H9 (cell line): ENCODE measurements around the gene DGLUCY. TPM values are rescaled to one million over a fixed set of nuclear protein-coding genes. Genes with fewer than 3 reads are reported as not detected.

ENCODE experiments used
- DNase-seq: peaks from one replicate; pipeline ENCODE4 v3.0.0-alpha.2; 2017
- H2AFZ ChIP-seq: one replicate; pipeline ENCODE4 v1.6.1; 2013; ENCODE audit warnings: mild to moderate bottlenecking, low read length, control low read depth, moderate library complexity
- H2AK5ac ChIP-seq: 2 replicates; pipeline ENCODE4 v1.6.1; 2013; ENCODE audit warnings: low read length, control low read depth, mixed read lengths; ENCODE audit not compliant: insufficient read length
- H2BK120ac ChIP-seq: one replicate; pipeline ENCODE4 v1.6.1; 2013; ENCODE audit warnings: low read depth, mild to moderate bottlenecking, low read length, control low read depth, inconsistent platforms; ENCODE audit not compliant: poor library complexity, severe bottlenecking
- H2BK12ac ChIP-seq: 2 replicates; pipeline ENCODE4 v1.6.1; 2013; ENCODE audit warnings: low read length, control low read depth, mixed read lengths, low read depth; ENCODE audit not compliant: insufficient read length
- H2BK15ac ChIP-seq: 2 replicates; pipeline ENCODE4 v1.6.1; 2013; ENCODE audit warnings: low read depth, low read length, control low read depth
- H2BK20ac ChIP-seq: one replicate; pipeline ENCODE4 v1.6.1; 2013; ENCODE audit warnings: low read depth, mild to moderate bottlenecking, low read length, control low read depth, inconsistent platforms; ENCODE audit not compliant: poor library complexity, severe bottlenecking
- H2BK5ac ChIP-seq: 2 replicates; pipeline ENCODE4 v1.6.1; 2013; ENCODE audit warnings: low read length, control low read depth, mixed read lengths; ENCODE audit not compliant: insufficient read length
- H3K14ac ChIP-seq: 2 replicates; pipeline ENCODE4 v1.6.1; 2013; ENCODE audit warnings: low read length, control low read depth; ENCODE audit not compliant: insufficient read depth
- H3K18ac ChIP-seq: 2 replicates; pipeline ENCODE4 v1.6.1; 2013; ENCODE audit warnings: low read depth, mild to moderate bottlenecking, mixed read lengths, low read length, control low read depth; ENCODE audit not compliant: insufficient read length
- H3K23ac ChIP-seq: 2 replicates; pipeline ENCODE4 v1.6.1; 2013; ENCODE audit warnings: low read length, control low read depth, mixed read lengths, low read depth; ENCODE audit not compliant: insufficient read length
- H3K23me2 ChIP-seq: 2 replicates; pipeline ENCODE4 v1.6.1; 2013; ENCODE audit warnings: low read depth, mild to moderate bottlenecking, mixed read lengths, low read length, control low read depth; ENCODE audit not compliant: insufficient read length, poor library complexity, severe bottlenecking
- H3K27ac ChIP-seq: 2 replicates; pipeline ENCODE4 v1.5.1; 2013; ENCODE audit warnings: low read length, control low read depth, mixed read lengths, low read depth; ENCODE audit not compliant: insufficient read length
- H3K27me3 ChIP-seq: 2 replicates; pipeline ENCODE4 v1.6.1; 2013; ENCODE audit warnings: low read length, control low read depth, inconsistent platforms; ENCODE audit not compliant: insufficient read depth
- H3K4ac ChIP-seq: 2 replicates; pipeline ENCODE4 v1.6.1; 2013; ENCODE audit warnings: low read depth, mild to moderate bottlenecking, control low read depth, inconsistent platforms, low read length, moderate library complexity
- H3K4me1 ChIP-seq: 2 replicates; pipeline ENCODE4 v1.6.1; 2013; ENCODE audit warnings: low read length, control low read depth, inconsistent platforms; ENCODE audit not compliant: insufficient read depth
- H3K4me2 ChIP-seq: 2 replicates; pipeline ENCODE4 v1.6.1; 2013; ENCODE audit warnings: low read length, control low read depth, mixed read lengths; ENCODE audit not compliant: insufficient read length, insufficient read depth
- H3K56ac ChIP-seq: 2 replicates; pipeline ENCODE4 v1.6.1; 2013; ENCODE audit warnings: low read depth, mild to moderate bottlenecking, mixed read lengths, low read length, control low read depth; ENCODE audit not compliant: insufficient read length
- H3K79me1 ChIP-seq: 2 replicates; pipeline ENCODE4 v1.6.1; 2013; ENCODE audit warnings: low read depth, mild to moderate bottlenecking, moderate library complexity, low read length, control low read depth, inconsistent platforms; ENCODE audit not compliant: insufficient read depth, poor library complexity, severe bottlenecking
- H3K79me2 ChIP-seq: 2 replicates; pipeline ENCODE4 v1.6.1; 2013; ENCODE audit warnings: low read length, control low read depth, inconsistent platforms; ENCODE audit not compliant: insufficient read depth
- H3K9ac ChIP-seq: 2 replicates; pipeline ENCODE4 v1.6.1; 2013; ENCODE audit warnings: low read length, control low read depth, mixed read lengths; ENCODE audit not compliant: insufficient read length; ENCODE audit errors: extremely low read depth
- H3K9me3 ChIP-seq: one replicate; pipeline ENCODE4 v1.6.1; 2013; ENCODE audit warnings: low read depth, low read length, inconsistent platforms; ENCODE audit not compliant: control insufficient read depth
- H3T11ph ChIP-seq: one replicate; pipeline ENCODE4 v1.6.1; 2013; ENCODE audit warnings: mild to moderate bottlenecking, low read length, control low read depth, inconsistent platforms
- H4K20me1 ChIP-seq: one replicate; pipeline ENCODE4 v1.6.1; 2013; ENCODE audit not compliant: control insufficient read depth, insufficient read length, insufficient read depth
- H4K5ac ChIP-seq: 2 replicates; pipeline ENCODE4 v1.6.1; 2013; ENCODE audit warnings: low read depth, mild to moderate bottlenecking, mixed read lengths, low read length, control low read depth; ENCODE audit not compliant: insufficient read length
- H4K8ac ChIP-seq: replicated peaks from 2 replicates; pipeline ENCODE4 v1.6.1; 2013; ENCODE audit warnings: low read length, control low read depth, mixed read lengths, low read depth; ENCODE audit not compliant: insufficient read length
- H4K91ac ChIP-seq: 2 replicates; pipeline ENCODE4 v1.6.1; 2013; ENCODE audit warnings: low read depth, mild to moderate bottlenecking, moderate library complexity, mixed read lengths, low read length, control low read depth; ENCODE audit not compliant: insufficient read length
- H3K27ac Mint-ChIP-seq, 3 experiments: 2 replicates in 2 of 3; 3 replicates in 1 of 3; pipeline ENCODE4 v1.8.0; 2020 to 2021; ENCODE audit warnings: mixed read lengths in 3 of 3, mild to moderate bottlenecking in 1 of 3, moderate library complexity in 1 of 3
- H3K27me3 Mint-ChIP-seq: 2 replicates; pipeline ENCODE4 v1.8.0; 2021; ENCODE audit warnings: low read depth, mild to moderate bottlenecking, moderate library complexity, mixed read lengths
- H3K36me3 Mint-ChIP-seq, 3 experiments: 2 replicates in 2 of 3; 3 replicates in 1 of 3; pipeline ENCODE4 v1.8.0; 2020 to 2021; ENCODE audit warnings: low read depth in 3 of 3, mixed read lengths in 3 of 3; ENCODE audit not compliant: insufficient read depth in 1 of 3
- H3K4me1 Mint-ChIP-seq, 2 experiments: 2 replicates each; pipeline ENCODE4 v1.8.0; 2020; ENCODE audit warnings: mixed read lengths in 2 of 2
- H3K4me3 Mint-ChIP-seq, 2 experiments: 2 replicates in 1 of 2; 3 replicates in 1 of 2; pipeline ENCODE4 v1.8.0; 2020 to 2021; ENCODE audit warnings: mild to moderate bottlenecking in 2 of 2, mixed read lengths in 2 of 2, moderate library complexity in 1 of 2
- H3K9me3 Mint-ChIP-seq, 2 experiments: 2 replicates in 1 of 2; 3 replicates in 1 of 2; pipeline ENCODE4 v1.8.0; 2020; ENCODE audit warnings: mild to moderate bottlenecking in 2 of 2, mixed read lengths in 2 of 2, moderate library complexity in 1 of 2
- CTCF ChIP-seq: fragments of 200-600 bp; sonication (generic); conservative IDR thresholded peaks from 3 replicates; pipeline ENCODE4 v1.8.0; 2021; ENCODE audit warnings: antibody characterized with exemption, mild to moderate bottlenecking
- WGBS: extraction: QIAGEN DNeasy Blood & Tissue Kit; methylation state at CpG from one replicate; pipeline ENCODE4 v1.1.7; 2013; ENCODE audit warnings: missing lambda C conversion rate, low lambda C conversion rate, mixed read lengths; ENCODE audit not compliant: insufficient read length; ENCODE audit errors: extremely low coverage; 5-methylcytosine and 5-hydroxymethylcytosine counted together
- total RNA-seq: library from RNA; stranded (reverse); gene quantifications from 2 replicates; pipeline ENCODE4 v1.2.1, GENCODE V29; 2021

DGLUCY gene
- total RNA-seq, 1 experiment from 2014 or later = 29.6 TPM

- Histone ChIP-seq H3T11ph (no peak overlapping the region), H3K56ac (no peak overlapping the region), H4K5ac (no peak overlapping the region), H2AK5ac (no peak overlapping the region), H3K27me3 (no peaks in the 10 kb centered on the region), H3K79me2 (no peaks in the 10 kb centered on the region), H3K18ac (no peak overlapping the region), H2AFZ (no peak overlapping the region), H4K91ac (no peak overlapping the region), H2BK20ac (no peak overlapping the region), H3K23me2 (no peaks in the 10 kb centered on the region), H3K14ac (no peak overlapping the region), H2BK15ac (no peak overlapping the region), H2BK12ac (no peak overlapping the region), H3K4me1 (no peaks in the 10 kb centered on the region), H4K8ac (no peak overlapping the region), H3K23ac (no peak overlapping the region), H3K79me1 (no peaks in the 10 kb centered on the region), H3K9me3 (no peaks in the 10 kb centered on the region), H3K9ac (no peak overlapping the region), H4K20me1 (no peaks in the 10 kb centered on the region), H3K4ac (no peak overlapping the region), H2BK120ac (no peak overlapping the region), H2BK5ac (no peak overlapping the region), H3K27ac (no peak overlapping the region), H3K4me2 (no peak overlapping the region)
- Mint-ChIP-seq H3K27me3 (no peaks in the 10 kb centered on the region), H3K9me3 (peaks cover 0 to 2% of the 10 kb centered on the region in 2 experiments; a peak in 1 of 5 replicates), H3K4me1 (peaks cover 4 to 5% of the 10 kb centered on the region in 2 experiments), H3K4me3 (no peak overlapping the region), H3K36me3 (peaks cover 0 to 2% (median 0%) of the 10 kb centered on the region in 3 experiments; a peak in 1 of 7 replicates), H3K27ac (no peak overlapping the region)
- DNase-seq = no peak
- no CpG with 5 or more reads among the region's 3 CpGs for WGBS
- TF ChIP-seq CTCF = no peak
These were observed 31.6 kb upstream of the DGLUCY start for GRCh38 chr14:91082282-91082681.
